ENCODE results near the gene FAM81A. TPM values are rescaled to one million over a fixed set of nuclear protein-coding genes. Genes with fewer than 3 reads are reported as not detected.
"Not testable (repeated sequence)": the region's sequence is repeated elsewhere in the genome, so short reads cannot be mapped to it uniquely, and the experiment has no call there.

Gene FAM81A
- total RNA-seq, 6 experiments from 2014 or later: 0.18 TPM; not detected in 5

- Histone ChIP-seq H3K27me3 (no peaks in the 10 kb centered on the region), H3K4me1 (no peaks in the 10 kb centered on the region), H3K36me3 (no peaks in the 10 kb centered on the region), H3K27ac (no peak overlapping the region), H3K9me3 (no peaks in the 10 kb centered on the region), H3K4me3 (no peak overlapping the region)
- 63% methylated on average over 1 of the region's 1 CpG for WGBS (ENCODE audit: insufficient coverage, low coverage, low lambda C conversion rate, missing lambda C conversion rate)
- ATAC-seq (no peak), DNase-seq (no peak)
- intact Hi-C loops (cut with DNase I): no loop called here
- TF ChIP-seq POLR2A (IDR thresholded peaks at IDR 0.05): no peak
- no peak for TF ChIP-seq CTCF (IDR thresholded peaks at IDR 0.05)
These were observed 18.8 kb upstream of the FAM81A start for GRCh38 chr15:59419170-59419569.

DNA sequence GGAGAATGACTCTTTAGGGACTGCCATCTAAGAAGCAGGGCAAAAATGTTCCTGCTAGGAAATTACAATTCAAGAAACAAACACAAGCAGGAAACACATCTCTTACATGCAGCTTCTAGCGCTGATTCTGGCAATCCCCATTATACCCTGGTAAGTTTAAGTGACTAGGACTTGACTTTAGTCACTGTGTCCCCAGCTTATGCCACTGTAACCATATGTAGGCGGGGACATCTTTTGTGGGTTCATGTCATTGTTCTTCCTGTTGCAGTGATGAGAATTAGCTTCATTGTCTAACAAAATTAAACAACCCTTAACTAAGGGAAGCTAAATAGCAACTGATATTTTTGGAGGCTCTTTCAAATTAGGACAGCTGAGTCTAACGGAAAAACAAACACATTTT is 17.9 kb upstream of the FAM81A start:
- no peak for DNase-seq
- ATAC-seq: no peak
- no peak for TF ChIP-seq POLR2A (IDR thresholded peaks at IDR 0.05)
- no peak for TF ChIP-seq CTCF (IDR thresholded peaks at IDR 0.05)
- H3K9me3 ChIP-seq: no peaks in the 10 kb centered on the region
- no peaks in the 10 kb centered on the region for H3K27me3 ChIP-seq
- no peaks in the 10 kb centered on the region for H3K4me1 ChIP-seq
- H3K36me3 ChIP-seq: no peaks in the 10 kb centered on the region
- no peak overlapping the region for H3K4me3 ChIP-seq
- intact Hi-C loops (cut with DNase I): no loop called here
- 88% methylated on average over 3 of the region's 3 CpGs for WGBS (ENCODE audit: insufficient coverage, low coverage, low lambda C conversion rate, missing lambda C conversion rate)
- H3K27ac ChIP-seq: no peak overlapping the region

DNA sequence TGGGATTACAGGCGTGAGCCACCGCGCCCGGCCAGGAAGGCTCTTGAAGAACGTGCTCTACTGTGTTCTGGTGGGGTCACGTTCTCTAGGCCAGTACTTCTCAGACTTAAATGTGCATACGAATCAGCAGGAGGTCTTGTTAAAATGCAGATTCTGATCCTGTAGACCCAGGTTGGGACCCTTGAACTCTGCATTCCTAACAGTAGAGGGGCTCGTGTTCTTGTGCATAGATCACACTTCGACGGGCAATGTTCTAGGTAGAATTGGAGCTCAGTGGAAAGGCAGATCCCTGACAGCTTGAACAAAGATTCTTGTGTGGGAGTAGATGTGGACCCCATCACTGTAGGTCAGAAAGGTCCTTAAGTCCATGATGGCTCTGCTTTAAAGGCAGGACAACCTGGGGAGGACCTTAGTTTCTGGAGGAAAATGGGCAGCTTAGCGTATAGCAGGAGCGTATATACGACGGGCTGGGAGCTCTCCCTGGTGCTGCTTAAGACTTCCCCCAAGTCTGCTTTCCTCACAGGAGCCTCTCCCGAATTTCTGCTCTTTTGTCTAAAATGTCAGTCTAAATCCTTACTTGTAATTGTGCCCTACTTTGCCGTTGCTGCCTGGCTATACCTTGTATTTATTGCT is 16.9 kb upstream of the FAM81A start:
- Histone ChIP-seq H3K36me3 (no peaks in the 10 kb centered on the region), H3K27me3 (no peaks in the 10 kb centered on the region), H3K27ac (no peak overlapping the region), H3K4me3 (no peak overlapping the region), H3K4me1 (no peaks in the 10 kb centered on the region), H3K9me3 (no peaks in the 10 kb centered on the region)
- DNase-seq (no peak), ATAC-seq (no peak)
- 43% methylated on average over 12 of the region's 16 CpGs for WGBS (ENCODE audit: insufficient coverage, low coverage, low lambda C conversion rate, missing lambda C conversion rate)
- intact Hi-C loops (cut with DNase I): no loop called here
- no peak for TF ChIP-seq CTCF (IDR thresholded peaks at IDR 0.05)
- no peak for TF ChIP-seq POLR2A (IDR thresholded peaks at IDR 0.05)

- H3K9me3 ChIP-seq: no peaks in the 10 kb centered on the region
- no peak for ATAC-seq
- no peak overlapping the region for H3K27ac ChIP-seq
- WGBS (ENCODE audit: insufficient coverage, low coverage, low lambda C conversion rate, missing lambda C conversion rate): 45% methylated on average over 4 of the region's 5 CpGs
- H3K4me3 ChIP-seq: no peak overlapping the region
- no peaks in the 10 kb centered on the region for H3K27me3 ChIP-seq
- DNase-seq: no peak
- no peaks in the 10 kb centered on the region for H3K36me3 ChIP-seq
- intact Hi-C loops (cut with DNase I): no loop called here
- TF ChIP-seq CTCF (IDR thresholded peaks at IDR 0.05) (no peak), POLR2A (IDR thresholded peaks at IDR 0.05) (no peak)
- no peaks in the 10 kb centered on the region for H3K4me1 ChIP-seq
These were observed 13.4 kb upstream of the FAM81A start for GRCh38 chr15:59424616-59425015.

DNA sequence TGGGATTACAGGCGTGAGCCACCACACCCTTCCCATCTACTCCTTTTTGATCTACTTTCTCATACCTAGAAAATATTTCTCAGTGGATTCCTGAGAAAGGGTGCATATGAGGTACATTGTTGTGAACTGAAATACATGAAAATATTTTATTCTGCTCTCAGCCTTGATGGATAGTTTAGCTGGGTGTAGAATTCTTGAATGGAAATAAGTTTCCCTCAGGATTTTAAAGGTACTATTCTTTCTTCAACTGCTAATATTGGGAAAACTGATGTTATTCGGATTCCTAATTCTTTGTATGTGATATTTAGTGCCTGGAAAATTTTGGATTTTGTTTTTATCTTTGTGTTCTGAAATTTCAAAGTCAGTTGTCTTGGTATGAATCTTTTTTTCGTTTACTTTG is 9.1 kb upstream of the FAM81A start:
- H3K4me3 ChIP-seq; H3K36me3 ChIP-seq; H3K9me3 ChIP-seq; H3K27ac ChIP-seq; ATAC-seq; DNase-seq; H3K4me1 ChIP-seq; H3K27me3 ChIP-seq; intact Hi-C loops (cut with DNase I): not testable (repeated sequence)
- WGBS (ENCODE audit: insufficient coverage, low coverage, low lambda C conversion rate, missing lambda C conversion rate): 58% methylated on average over 3 of the region's 3 CpGs
